LHCN-M2 (cell line): ENCODE data around the gene ANKRD17. TPM values are rescaled to one million over a fixed set of nuclear protein-coding genes. Genes with fewer than 3 reads are reported as not detected.
"Not testable (repeated sequence)": the region's sequence is repeated elsewhere in the genome, so short reads cannot be mapped to it uniquely, and the experiment has no call there.

Experiments used
- DNase-seq: peaks from one replicate; pipeline ENCODE4 v3.0.0-alpha.2; 2012; ENCODE audit warnings: low read depth
- polyA plus RNA-seq: library from polyadenylated mRNA; unstranded; fragments of >200 nt; gene quantifications from one replicate; pipeline ENCODE4 v1.2.1, GENCODE V29; 2012; ENCODE audit warnings: missing spikeins
- total RNA-seq: library from RNA; depleted of rRNA; stranded (reverse); fragments of >200 nt; gene quantifications from 2 replicates; pipeline ENCODE4 v1.2.3, GENCODE V29; 2014; rRNA removed

Gene ANKRD17, protein sequence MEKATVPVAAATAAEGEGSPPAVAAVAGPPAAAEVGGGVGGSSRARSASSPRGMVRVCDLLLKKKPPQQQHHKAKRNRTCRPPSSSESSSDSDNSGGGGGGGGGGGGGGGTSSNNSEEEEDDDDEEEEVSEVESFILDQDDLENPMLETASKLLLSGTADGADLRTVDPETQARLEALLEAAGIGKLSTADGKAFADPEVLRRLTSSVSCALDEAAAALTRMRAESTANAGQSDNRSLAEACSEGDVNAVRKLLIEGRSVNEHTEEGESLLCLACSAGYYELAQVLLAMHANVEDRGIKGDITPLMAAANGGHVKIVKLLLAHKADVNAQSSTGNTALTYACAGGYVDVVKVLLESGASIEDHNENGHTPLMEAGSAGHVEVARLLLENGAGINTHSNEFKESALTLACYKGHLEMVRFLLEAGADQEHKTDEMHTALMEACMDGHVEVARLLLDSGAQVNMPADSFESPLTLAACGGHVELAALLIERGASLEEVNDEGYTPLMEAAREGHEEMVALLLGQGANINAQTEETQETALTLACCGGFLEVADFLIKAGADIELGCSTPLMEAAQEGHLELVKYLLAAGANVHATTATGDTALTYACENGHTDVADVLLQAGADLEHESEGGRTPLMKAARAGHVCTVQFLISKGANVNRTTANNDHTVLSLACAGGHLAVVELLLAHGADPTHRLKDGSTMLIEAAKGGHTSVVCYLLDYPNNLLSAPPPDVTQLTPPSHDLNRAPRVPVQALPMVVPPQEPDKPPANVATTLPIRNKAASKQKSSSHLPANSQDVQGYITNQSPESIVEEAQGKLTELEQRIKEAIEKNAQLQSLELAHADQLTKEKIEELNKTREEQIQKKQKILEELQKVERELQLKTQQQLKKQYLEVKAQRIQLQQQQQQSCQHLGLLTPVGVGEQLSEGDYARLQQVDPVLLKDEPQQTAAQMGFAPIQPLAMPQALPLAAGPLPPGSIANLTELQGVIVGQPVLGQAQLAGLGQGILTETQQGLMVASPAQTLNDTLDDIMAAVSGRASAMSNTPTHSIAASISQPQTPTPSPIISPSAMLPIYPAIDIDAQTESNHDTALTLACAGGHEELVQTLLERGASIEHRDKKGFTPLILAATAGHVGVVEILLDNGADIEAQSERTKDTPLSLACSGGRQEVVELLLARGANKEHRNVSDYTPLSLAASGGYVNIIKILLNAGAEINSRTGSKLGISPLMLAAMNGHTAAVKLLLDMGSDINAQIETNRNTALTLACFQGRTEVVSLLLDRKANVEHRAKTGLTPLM (N-terminal part only)
- total RNA-seq = 33.3 and 45.5 TPM in 2 replicates
- 16.5 TPM for polyA plus RNA-seq

DNA sequence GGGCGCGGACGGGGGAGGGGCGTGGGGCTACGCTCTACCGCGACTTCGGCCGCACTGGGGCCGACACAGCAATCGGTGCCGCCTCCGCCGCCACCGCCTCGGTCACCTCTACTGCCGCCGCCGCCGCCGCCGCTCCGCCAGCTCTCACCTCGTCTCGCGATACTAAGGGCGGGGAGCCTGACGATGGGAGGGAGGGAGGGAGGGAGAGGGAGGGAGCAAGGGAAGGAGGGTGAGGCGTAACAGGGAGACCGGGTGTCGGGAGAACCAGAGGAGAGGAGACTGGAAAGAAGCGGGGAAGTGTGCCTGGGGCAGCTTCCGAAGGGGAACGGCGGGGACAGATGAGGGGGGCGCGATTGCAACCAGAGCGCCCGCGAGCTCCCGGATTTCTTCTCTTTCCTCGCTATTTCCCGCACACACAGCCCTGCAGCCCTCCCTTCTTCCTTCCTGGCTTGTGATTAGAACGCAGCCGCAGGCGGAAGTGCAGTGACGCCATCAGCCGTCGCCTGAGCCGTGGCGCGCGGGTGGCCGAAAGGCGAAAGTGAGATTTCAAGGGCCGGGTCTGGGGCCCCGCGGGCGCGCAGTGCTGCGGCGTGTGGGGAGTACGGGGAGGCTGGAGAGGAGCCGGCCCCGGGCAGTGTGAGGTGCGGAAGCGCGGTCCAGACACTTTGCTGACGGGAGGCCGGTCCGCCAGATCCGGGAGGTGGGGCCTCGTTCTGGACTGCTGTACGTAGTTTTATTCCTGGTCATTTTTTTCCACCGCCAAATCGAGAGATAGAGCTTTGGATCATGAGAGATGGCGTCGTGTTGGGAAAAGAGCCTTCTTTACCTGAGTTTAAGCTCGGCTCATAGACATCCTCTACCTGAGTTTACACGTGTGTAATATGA, at the start of gene ANKRD17:
Gene ANKRD17, minus strand, starts transcription at position 113 of the 885 bp plus-strand sequence. CDS start 130 bp downstream, outside the sequence.
- peak; percentile 93 for DNase-seq

DNA sequence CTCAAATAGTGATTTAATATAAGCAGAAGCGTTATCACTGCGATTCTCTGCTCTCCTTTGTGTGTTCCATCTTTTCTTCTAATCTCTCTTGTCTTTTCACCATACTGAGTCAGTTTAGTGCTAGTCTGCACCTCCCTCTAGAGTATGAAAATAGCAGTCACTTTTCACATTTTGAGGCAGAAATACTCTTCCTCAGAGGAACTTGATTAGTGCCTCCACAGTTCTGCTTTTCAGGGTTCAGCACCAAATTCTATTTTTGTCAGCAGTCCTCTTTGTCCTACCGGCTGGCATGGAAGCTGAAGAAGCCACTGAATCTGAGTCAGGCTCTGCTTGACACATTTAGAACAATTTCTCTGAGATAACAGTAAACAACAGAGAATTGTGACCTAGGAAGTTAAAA, 49.7 kb upstream of the ANKRD17 start:
- peak; percentile 55 for DNase-seq

DNA sequence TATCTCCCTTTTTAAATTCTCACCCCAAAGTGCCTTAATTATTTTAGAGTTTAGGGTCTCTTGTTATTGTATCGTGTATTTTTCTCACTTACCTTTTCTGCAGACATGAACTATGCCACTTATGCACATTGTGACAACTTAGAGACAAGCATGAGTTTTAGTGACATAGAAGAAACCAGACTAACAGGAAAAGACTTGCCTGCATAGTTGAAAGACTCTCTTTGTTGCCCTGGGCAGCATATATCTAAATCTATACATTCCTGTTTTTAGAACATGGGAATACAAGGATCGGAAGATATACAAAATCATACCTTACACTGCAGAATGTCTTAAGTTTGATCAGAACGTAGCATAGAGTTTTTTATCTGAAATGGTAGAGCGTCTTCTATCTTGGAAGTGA, 45.1 kb upstream of the ANKRD17 start:
- no peak for DNase-seq

DNA sequence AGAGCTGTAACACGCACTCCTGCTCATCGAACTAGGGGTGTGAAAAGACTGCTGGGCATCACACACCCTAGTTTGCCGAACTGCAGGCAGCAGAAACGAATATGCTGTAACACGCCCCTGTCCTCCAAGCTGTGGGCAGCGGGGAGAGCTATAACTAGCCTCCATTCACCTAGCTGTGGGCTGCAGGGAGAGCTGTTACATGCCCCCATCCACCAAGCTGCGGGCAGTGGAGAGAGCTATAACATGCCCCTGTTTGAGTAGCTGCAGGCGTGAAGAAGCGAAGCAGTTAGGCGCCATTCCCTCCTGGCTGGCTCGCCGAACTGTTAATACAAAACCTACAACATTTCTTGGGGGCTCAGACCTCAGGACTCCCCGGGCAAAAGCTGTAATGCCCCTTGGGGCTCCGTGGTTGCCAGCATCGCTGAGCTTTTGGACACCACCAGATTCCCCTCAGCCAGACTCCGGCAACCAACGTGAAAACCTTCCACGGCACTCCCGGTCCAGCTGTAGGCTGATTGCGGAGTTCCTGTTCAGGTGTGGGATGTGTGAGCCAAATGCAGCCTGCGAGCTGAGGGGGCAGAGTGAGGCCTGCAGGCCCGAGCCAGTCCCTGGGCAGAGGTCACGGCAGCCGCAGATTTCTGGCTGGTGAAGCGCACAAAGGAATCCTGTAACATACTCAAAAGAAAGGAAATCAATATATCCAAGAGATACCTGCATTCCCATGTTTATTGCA, 41.1 kb upstream of the ANKRD17 start:
- no peak for DNase-seq

DNA sequence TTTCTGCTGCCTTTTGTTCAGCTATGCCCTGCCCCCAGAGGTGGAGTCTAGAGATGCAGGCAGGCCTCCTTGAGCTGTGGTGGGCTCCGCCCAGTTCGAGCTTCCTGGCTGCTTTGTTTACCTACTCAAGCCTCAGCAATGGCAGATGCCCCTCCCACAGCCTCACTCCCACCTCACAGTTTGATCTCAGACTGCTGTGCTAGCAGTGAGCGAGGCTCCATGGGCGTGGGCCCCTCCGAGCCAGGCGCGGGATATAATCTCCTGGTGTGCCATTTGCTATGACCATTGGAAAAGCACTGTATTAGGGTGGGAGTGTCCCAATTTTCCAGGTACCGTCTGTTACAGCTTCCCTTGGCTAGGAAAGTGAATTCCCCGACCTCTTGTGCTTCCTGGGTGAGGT, 34.1 kb upstream of the ANKRD17 start:
- not testable (repeated sequence) for DNase-seq

DNA sequence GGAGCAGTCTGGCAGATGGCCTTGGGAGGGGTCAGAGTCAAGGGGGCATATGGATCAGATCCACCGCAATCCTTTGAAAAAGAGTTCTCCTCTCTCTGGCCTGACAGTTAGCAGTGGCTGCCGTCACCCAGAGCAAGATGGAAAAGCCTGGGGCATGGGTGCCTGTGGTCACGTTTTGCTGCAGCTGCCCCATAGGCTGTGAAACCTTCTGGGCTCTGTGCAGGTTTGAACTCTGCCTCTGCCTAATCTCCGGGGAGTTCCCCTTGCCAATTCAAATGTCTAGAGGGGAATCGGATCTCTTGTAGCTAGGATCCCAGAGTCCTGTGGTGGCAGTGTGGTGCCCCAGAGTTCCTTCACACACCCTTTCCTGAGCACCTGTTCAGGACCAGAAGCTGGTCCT, 23.4 kb upstream of the ANKRD17 start:
- DNase-seq = no peak

DNA sequence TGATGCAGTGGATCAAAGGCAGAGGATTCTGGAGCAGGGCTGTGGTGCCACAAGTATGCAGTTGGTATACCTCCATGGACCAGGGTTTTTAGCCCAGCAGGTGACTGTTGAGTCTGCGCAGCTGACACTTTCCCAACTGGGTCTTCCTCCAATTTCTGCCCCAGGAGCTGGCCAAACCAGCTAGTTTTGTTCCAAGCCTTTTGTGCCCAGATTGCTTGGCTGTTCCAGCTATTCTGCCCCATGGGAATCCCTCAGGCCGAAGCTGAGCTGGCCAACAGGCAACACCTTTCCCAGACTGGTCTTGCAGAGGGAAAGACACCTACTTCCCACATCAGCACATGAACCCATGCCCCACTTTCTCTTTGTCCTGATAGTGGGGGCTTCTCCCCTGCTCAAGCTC, 22.8 kb upstream of the ANKRD17 start:
- DNase-seq = no peak

DNA sequence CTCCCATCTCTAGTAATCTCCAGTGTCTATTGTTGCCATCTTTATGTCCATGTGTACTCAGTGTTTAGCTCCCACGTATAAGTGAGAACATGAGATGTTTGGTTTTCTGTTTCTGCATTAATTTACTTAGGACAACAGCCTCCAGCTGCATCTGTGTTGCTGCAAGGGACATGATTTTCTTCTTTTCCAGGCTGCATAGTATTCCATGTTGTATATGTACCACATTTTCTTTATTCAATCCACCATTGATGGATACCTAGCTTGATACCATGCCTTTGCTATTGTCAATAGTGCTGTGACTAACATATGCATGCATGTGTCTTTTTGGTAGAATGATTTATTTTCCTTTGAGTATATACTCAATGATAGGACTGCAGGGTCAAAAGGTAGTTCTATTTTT, 18.6 kb upstream of the ANKRD17 start:
- no peak for DNase-seq

DNA sequence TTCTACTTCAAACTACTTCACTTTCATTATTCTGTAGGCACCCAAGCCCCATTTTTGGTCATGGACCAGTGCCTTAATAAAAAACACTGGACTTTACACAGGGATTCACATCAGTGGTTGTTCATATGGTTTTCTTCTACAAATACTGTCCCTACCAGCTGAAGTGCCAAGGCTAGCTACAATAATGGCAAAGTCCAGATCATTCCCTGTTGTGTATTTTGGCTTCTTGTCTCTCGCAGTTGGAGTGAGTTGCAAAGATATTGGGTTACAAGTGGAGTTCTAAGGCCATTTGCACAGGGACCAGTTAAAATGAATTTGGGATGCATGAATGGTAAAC, 16.7 kb upstream of the ANKRD17 start:
- no peak for DNase-seq

DNA sequence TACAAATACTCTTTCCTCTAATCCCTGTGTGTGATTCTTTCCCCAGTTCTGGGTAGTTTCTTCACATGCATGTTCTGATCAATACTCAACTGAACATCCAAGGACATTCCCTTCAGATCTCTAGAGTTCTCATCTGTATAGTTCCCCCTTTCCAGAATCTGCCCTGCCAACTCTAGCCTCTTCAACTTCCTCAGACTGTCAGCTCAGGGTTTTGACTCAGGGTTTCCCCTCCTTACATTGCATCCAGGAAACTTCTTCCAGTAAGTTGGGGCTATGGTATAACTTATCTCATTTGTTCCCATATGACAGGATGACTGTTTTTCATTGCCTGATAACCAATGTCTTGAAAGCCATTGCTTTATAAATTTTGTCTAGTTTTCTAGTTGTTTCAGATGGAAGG, 14.2 kb upstream of the ANKRD17 start:
- DNase-seq = no peak

DNA sequence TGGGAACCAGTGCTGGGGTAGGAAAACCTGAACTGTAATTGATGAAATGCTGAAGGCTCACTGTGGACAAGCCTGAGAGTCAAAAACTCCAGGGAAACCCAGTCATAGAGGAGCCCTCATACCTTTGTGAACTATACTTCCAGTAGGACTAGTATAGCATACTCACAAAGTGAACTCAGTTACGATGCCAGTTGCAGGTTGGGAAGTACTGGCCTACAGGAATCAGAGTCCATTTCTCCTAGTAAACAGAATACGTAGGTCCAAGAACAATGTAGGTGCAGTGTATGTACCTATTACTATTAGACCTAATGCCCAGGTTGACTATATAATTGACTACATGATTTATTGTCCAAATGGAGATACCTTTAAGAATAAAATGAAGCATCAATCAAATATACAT, 8.5 kb upstream of the ANKRD17 start:
- DNase-seq = no peak

DNA sequence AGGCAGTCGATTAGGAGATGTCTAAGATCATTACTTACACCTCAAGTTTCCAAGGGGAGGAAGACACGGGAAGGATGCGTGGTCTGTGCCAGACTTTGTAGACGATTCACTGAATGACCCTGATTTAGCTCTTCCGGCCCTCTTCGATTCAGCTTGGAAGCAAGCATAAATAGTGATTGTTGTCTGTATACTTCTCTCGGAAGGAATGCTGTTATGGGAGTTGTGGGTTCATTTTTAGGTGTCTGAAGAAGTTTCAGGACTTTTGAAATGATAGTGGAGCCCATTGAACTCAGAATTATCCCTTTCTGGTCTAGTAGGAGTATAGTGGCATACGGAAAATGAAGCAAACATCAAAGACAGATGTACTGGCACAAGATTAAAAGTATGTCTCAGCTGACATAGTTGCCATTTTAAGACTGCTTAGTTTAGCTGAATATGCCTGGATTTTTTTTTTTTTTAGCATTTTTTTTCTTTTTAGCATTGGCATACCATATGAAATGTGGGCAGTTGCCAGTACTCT, 1.0 kb upstream of the ANKRD17 start:
- DNase-seq = no peak

DNA sequence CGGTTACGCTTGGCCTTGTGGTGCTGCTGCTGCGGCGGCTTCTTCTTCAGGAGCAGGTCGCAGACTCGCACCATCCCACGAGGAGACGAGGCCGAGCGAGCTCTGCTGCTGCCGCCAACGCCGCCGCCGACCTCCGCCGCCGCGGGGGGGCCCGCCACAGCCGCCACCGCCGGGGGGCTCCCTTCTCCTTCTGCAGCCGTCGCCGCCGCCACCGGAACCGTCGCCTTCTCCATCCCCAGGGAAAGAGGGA, 237 bp downstream of the ANKRD17 start:
- no peak for DNase-seq

DNA sequence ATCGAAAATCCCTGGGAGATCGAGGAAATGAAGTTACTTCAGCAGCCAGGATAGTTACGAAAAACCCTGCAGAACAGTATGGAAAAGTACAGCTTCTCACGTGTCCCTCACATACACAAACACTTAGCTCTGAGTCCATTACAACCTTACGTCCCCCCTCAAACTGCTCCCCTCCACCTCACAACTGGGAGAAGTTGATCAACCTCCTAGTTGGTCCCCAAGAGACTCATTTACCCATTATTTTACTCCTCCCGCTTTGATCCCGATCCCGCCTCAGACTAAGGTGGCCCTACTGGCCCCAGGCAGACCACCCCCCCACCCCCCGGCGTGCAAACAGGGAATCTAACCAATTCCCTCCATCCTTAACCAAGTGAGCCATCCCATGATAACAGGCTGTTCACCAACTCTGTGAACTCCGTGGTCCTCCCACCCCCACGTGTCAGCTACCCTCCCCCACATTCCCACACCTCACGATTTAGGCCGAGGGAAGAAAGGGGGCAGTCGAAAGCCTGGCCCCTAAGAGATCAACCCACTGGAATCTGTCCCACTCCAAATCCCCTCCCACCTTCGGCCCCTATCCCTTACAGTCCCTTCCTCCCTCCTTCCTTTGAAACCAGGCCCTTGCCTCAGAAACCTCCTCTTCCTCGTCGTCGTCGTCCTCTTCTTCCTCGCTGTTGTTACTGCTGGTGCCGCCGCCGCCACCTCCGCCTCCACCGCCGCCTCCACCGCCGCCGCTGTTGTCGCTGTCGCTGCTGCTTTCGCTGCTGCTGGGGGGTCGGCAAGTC, 755 bp downstream of the ANKRD17 start:
- DNase-seq = peak; percentile 27

DNA sequence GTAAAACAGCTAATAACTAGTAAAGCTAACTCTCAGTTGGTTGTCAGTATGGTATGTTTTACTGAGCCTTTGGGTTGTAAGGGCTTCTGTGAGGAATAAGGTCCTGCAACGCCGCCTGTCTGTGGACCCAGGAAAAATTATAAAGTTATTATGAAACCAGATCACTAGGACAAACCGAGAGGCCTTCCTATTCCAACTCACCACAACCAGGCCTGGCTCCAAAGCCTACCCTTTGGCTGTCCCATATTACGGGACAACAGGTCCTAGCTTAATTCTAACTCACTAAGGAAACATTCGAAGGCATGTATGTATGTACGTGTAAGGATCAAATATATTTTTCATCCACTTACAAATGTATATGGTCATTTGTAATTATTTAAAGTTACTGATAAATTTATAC, 1.4 kb downstream of the ANKRD17 start:
- DNase-seq = peak; percentile 81

DNA sequence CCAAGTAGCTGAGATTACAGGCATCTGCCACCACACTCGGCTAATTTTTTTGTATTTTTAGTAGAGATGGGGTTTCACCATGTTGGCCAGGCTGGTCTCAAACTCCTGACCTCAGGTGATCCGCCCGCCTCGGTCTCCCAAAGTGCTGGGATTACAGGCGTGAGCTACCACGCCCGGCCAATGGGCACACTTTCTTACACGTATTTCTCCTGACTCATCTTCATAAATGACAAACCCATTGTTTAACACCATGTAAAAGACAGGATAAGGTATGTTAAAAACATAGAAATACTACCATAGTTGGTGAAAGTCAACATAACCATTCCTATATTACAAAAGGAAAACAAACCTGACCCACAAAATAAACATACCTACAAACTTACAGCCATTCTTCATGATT, 2.8 kb downstream of the ANKRD17 start:
- DNase-seq = not testable (repeated sequence)

DNA sequence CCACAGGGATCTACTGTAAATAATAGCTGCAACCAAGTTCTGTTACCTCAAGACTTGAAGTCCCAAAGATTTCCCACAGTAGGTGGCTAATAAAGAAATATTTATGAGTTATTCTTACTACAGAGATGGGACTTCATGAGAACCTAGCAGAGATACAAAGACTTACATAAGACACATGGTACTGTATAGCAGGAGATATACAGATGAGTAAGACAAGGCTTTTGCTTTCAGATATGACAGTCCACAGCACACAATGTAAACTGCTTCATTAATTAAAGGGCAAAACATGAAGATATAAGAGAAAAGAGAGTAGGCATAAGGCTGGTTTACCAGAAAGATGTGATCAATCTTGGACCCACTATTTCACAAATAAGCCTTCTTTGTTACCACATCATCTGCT, 6.6 kb downstream of the ANKRD17 start:
- DNase-seq = no peak

DNA sequence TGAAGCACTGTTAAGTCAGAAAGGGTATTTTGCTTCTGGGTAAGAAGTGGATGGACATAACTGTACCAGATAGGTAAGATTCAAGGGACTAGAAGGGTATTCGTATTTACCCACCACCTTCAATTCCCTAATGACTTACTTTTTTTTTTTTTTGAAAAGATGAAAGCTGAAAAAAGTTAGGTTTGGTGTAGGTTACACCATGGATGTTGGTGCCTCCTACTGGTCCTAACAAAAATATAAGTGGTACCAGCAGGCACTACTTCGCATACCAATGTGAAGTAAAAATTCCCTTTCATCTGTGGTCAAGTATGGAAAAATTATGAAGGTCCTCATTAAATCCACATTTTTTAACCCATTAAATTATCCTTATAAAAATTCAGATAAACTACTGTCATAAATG, 7.2 kb downstream of the ANKRD17 start:
- peak; percentile 10 for DNase-seq

DNA sequence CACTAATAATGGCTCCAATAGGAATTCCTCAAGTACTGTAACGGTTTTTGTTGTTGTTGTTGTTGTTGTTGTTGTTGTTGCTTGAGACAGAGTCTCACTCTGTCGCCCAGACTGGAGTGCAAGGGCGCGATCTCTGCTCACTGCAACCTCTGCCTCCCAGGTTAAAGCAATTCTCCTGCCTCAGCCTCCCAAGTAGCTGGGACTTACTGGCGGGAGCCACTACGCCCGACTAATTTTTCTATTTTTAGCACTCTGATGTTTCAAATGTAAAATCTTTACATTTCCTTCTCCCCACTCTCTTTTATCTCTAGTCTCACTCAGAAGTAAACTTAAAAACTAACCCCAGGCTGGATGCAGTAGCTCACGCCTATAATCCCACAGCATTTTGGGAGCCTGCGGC, 8.0 kb downstream of the ANKRD17 start:
- DNase-seq = no peak
